Endothelial cell of umbilical vein (primary cell): Measurements from ENCODE around the gene OSBPL10.

Experiments
- CTCF ChIP-seq, 2 donors: IDR thresholded peaks; 1 replicate in 1 of 2; 2 replicates in 1 of 2; pipeline ENCODE4 v1.5.1; 2011; ENCODE audit warnings: low read length in 2 of 2, mild to moderate bottlenecking in 2 of 2, moderate library complexity in 2 of 2, control low read depth in 1 of 2, inconsistent platforms in 1 of 2, low read depth in 1 of 2; ENCODE audit not compliant: insufficient read depth in 1 of 2; ENCODE audit errors: extremely low read depth in 1 of 2
- EZH2 ChIP-seq: IDR thresholded peaks from 2 replicates; pipeline ENCODE4 v1.6.1; 2012; ENCODE audit warnings: borderline replicate concordance, low read depth, mild to moderate bottlenecking, moderate library complexity, low read length, inconsistent platforms; ENCODE audit not compliant: severe bottlenecking

- TF ChIP-seq EZH2, result no peak
- TF ChIP-seq CTCF (IDR thresholded peaks at IDR 0.05; ENCODE audit: extremely low read depth in 1 of 2, insufficient read depth in 1 of 2, low read depth in 1 of 2, low read length in 2 of 2), result no peak
Measured at GRCh38 chr3:31740397-31740796, 240.7 kb downstream of the OSBPL10 start.
